Endothelial cell of umbilical vein (primary cell): ENCODE measurements around the gene ITSN1. TPM values are rescaled to one million over a fixed set of nuclear protein-coding genes. Genes with fewer than 3 reads are reported as not detected.

Experiments
- BruUV-seq: library from RNA; stranded (reverse); fragments of 400-500 nt; replicated peaks from 2 replicates; lab custom pipeline; 2021; lab: Mats Ljungman, UMichigan
- CTCF ChIA-PET: fragments of 300-600, 350-600 bp; sonication (Branson Sonifier 250); formaldehyde crosslinking; loops from one replicate; lab custom pipeline; 2021; ENCODE audit warnings: antibody characterized with exemption, inconsistent platforms; lab: Charles Lee
- POLR2A ChIA-PET: fragments of 300-600, 350-600 bp; sonication (Branson Sonifier 250); formaldehyde crosslinking; loops from one replicate; lab custom pipeline; 2021; ENCODE audit warnings: antibody characterized with exemption, inconsistent platforms; lab: Charles Lee
- DNase-seq: peaks from one replicate; pipeline ENCODE4 v3.0.0-alpha.2; 2011; ENCODE audit warnings: low read depth, low spot score
- FAIRE-seq: peaks from 2 replicates; lab custom pipeline; 2011; peaks lifted over from hg19 to GRCh38; lab: Jason Lieb, UNC
- H2AFZ ChIP-seq: 2 replicates; pipeline ENCODE4 v1.6.0; 2012; ENCODE audit warnings: low read depth, low read length, control low read depth, inconsistent platforms
- H3K27ac ChIP-seq: 2 replicates; pipeline ENCODE4 v1.5.1; 2011; ENCODE audit warnings: low read depth, mild to moderate bottlenecking, control low read depth, low read length, moderate library complexity; ENCODE audit not compliant: insufficient read depth
- H3K27me3 ChIP-seq, 2 experiments: 2 replicates each; pipeline versions ENCODE4 v1.6.0 to v1.6.1; 2011; ENCODE audit warnings: low read length in 2 of 2, mixed read lengths in 1 of 2; ENCODE audit not compliant: control insufficient read depth in 2 of 2, insufficient read depth in 2 of 2
- H3K36me3 ChIP-seq, 2 experiments: 2 replicates in 1 of 2; 3 replicates in 1 of 2; pipeline ENCODE4 v1.5.1; 2011; ENCODE audit warnings: low read length in 2 of 2, mild to moderate bottlenecking in 1 of 2, moderate library complexity in 1 of 2; ENCODE audit not compliant: control insufficient read depth in 2 of 2, insufficient read depth in 2 of 2; ENCODE audit errors: extremely low read depth in 1 of 2
- H3K4me1 ChIP-seq: 3 replicates; pipeline ENCODE4 v1.5.1; 2011; ENCODE audit warnings: mild to moderate bottlenecking, low read length; ENCODE audit not compliant: control insufficient read depth, insufficient read depth; ENCODE audit errors: extremely low read depth
- H3K4me2 ChIP-seq: 2 replicates; pipeline ENCODE4 v1.6.1; 2011; ENCODE audit warnings: low read length, control low read depth, mixed read lengths; ENCODE audit not compliant: insufficient read depth
- H3K4me3 ChIP-seq, 3 experiments: fragments of 200-600 bp in 1 of 3; sonication (generic), shearing (Covaris generic) in 1 of 3; replicated peaks in 1 of 3; 2 replicates each; pipeline ENCODE4 v1.5.1; 2011 to 2016; ENCODE audit warnings: control low read depth in 3 of 3, low read length in 3 of 3, mild to moderate bottlenecking in 2 of 3, inconsistent platforms in 1 of 3, low read depth in 1 of 3, moderate library complexity in 1 of 3; ENCODE audit not compliant: insufficient read depth in 1 of 3
- H3K79me2 ChIP-seq: 2 replicates; pipeline ENCODE4 v1.6.0; 2012; ENCODE audit warnings: low read length, inconsistent platforms; ENCODE audit not compliant: control insufficient read depth, insufficient read depth
- H3K9ac ChIP-seq: replicated peaks from 2 replicates; pipeline ENCODE3; 2011; ENCODE audit warnings: low read length, control low read depth; ENCODE audit not compliant: insufficient read depth; ENCODE audit errors: extremely low read depth
- H3K9me1 ChIP-seq: replicated peaks from 3 replicates; pipeline ENCODE4 v1.6.0; 2011; ENCODE audit warnings: mild to moderate bottlenecking, low read length; ENCODE audit not compliant: control insufficient read depth, insufficient read depth; ENCODE audit errors: extremely low read depth
- H3K9me3 ChIP-seq: replicated peaks from 2 replicates; pipeline ENCODE4 v1.5.1; 2012; ENCODE audit warnings: low read length, inconsistent platforms; ENCODE audit not compliant: control insufficient read depth, insufficient read depth
- H4K20me1 ChIP-seq: replicated peaks from 2 replicates; pipeline ENCODE3; 2011; ENCODE audit warnings: mild to moderate bottlenecking, low read length; ENCODE audit not compliant: control insufficient read depth, insufficient read depth; ENCODE audit errors: extremely low read depth
- CTCF ChIP-seq, 2 donors: IDR thresholded peaks; 1 replicate in 1 of 2; 2 replicates in 1 of 2; pipeline ENCODE4 v1.5.1; 2011; ENCODE audit warnings: low read length in 2 of 2, mild to moderate bottlenecking in 2 of 2, moderate library complexity in 2 of 2, control low read depth in 1 of 2, inconsistent platforms in 1 of 2, low read depth in 1 of 2; ENCODE audit not compliant: insufficient read depth in 1 of 2; ENCODE audit errors: extremely low read depth in 1 of 2
- GATA2 ChIP-seq: IDR thresholded peaks from 2 replicates; pipeline ENCODE4 v1.7.0; 2011; ENCODE audit warnings: low read depth, mild to moderate bottlenecking, moderate library complexity, mixed read lengths, low read length; ENCODE audit not compliant: insufficient read length, insufficient read depth
- MAX ChIP-seq: IDR thresholded peaks from 2 replicates; pipeline ENCODE4 v1.6.1; 2011; ENCODE audit not compliant: insufficient read depth, insufficient read length
- MYC ChIP-seq: IDR thresholded peaks from one replicate; pipeline ENCODE4 v1.6.1; 2011; ENCODE audit warnings: mild to moderate bottlenecking, low read depth, low read length
- POLR2AphosphoS5 ChIP-seq: IDR thresholded peaks from 2 replicates; pipeline ENCODE4 v1.6.1; 2012; ENCODE audit warnings: low read depth, mild to moderate bottlenecking, control low read depth, low read length, moderate library complexity; ENCODE audit not compliant: insufficient read depth
- dilution Hi-C: fragments of 300-500 bp; cut with MboI; formaldehyde crosslinking; loops from one replicate; pipeline ENCODE4 v1.15.0; 2019; ENCODE audit warnings: low sequenced_read_pairs; ENCODE audit not compliant: extremely low pct_ligation_motif_present
- intact Hi-C: fragments of 100-400 bp; cut with micrococcal nuclease; formaldehyde crosslinking; loops from one replicate; pipeline ENCODE4 v1.10.0; 2022
- polyA plus RNA-seq, 4 experiments: library from polyadenylated mRNA; depleted of rRNA in 3 of 4; stranded (reverse) in 3 of 4; unstranded in 1 of 4; fragments of >200 nt; gene quantifications; 2 replicates each; pipeline versions ENCODE4 v1.2.1 to v1.2.3, GENCODE V29; 2011 to 2012; ENCODE audit warnings: missing spikeins in 1 of 4
- total RNA-seq: library from RNA; stranded (reverse); gene quantifications from 2 replicates; pipeline ENCODE4 v1.2.3, GENCODE V29; 2021

ITSN1 gene
- total and polyA plus RNA-seq, 2 donors (not counting 3 experiments of a cell fraction or from before 2014, with no cell fraction given) = 72.2 to 86.8 TPM

GRCh38 chr21:33734818-33735217 is 92.5 kb downstream of the ITSN1 start:
- no peak overlapping the region for H3K9ac ChIP-seq
- ChIA-PET CTCF (interaction anchor here (0.9 to 1.8 kb wide), 6 partner anchors 18 to 154 kb away, joined by 3 to 8 read pairs (median 4); no protein-coding TSS in a partner anchor), POLR2A (no interaction called here)
- FAIRE-seq (no peak), DNase-seq (no peak)
- dilution Hi-C loops (no loop called here), intact Hi-C loops (no loop called here)
- H3K4me2 ChIP-seq = no peak overlapping the region
- H3K9me1 ChIP-seq = peaks cover 2% of the 10 kb centered on the region
- no peak overlapping the region for H3K4me3 ChIP-seq
- H2AFZ ChIP-seq = no peak overlapping the region
- H3K4me1 ChIP-seq = peaks cover 2% of the 10 kb centered on the region
- H4K20me1 ChIP-seq = no peaks in the 10 kb centered on the region
- H3K9me3 ChIP-seq = no peaks in the 10 kb centered on the region
- no peak overlapping the region for H3K27ac ChIP-seq
- H3K79me2 ChIP-seq = no peaks in the 10 kb centered on the region
- TF ChIP-seq POLR2AphosphoS5 = no peak
- TF ChIP-seq GATA2 = no peak
- TF ChIP-seq MAX = no peak
- H3K27me3 ChIP-seq = no peaks in the 10 kb centered on the region
- no peaks in the 10 kb centered on the region for H3K36me3 ChIP-seq
- BruUV-seq = no TSS peak

- FAIRE-seq (no peak), DNase-seq (no peak)
- H3K4me1 ChIP-seq = no peaks in the 10 kb centered on the region
- BruUV-seq = no TSS peak
- H3K36me3 ChIP-seq = no peaks in the 10 kb centered on the region
- H3K9me3 ChIP-seq = no peaks in the 10 kb centered on the region
- intact Hi-C loops = no loop called here
- peaks cover 2% of the 10 kb centered on the region for H3K79me2 ChIP-seq
- no peak overlapping the region for H2AFZ ChIP-seq
- H3K4me2 ChIP-seq = no peak overlapping the region
- TF ChIP-seq GATA2 (no peak), MAX (no peak), MYC (no peak), CTCF (IDR thresholded peaks at IDR 0.05; ENCODE audit: extremely low read depth in 1 of 2, insufficient read depth in 1 of 2, low read depth in 1 of 2, low read length in 2 of 2) (no peak)
- H3K4me3 ChIP-seq = no peak overlapping the region
- no peak overlapping the region for H3K27ac ChIP-seq
- no peaks in the 10 kb centered on the region for H3K27me3 ChIP-seq
- H4K20me1 ChIP-seq = no peaks in the 10 kb centered on the region
- CTCF ChIA-PET = interaction anchor here (1.0 to 1.1 kb wide), 2 partner anchors 8 to 50 kb away, joined by 3 read pairs; no protein-coding TSS in a partner anchor
- H3K9ac ChIP-seq = no peak overlapping the region
- dilution Hi-C loops = no loop called here
- POLR2A ChIA-PET = no interaction called here
- H3K9me1 ChIP-seq = peaks cover 2% of the 10 kb centered on the region
Measured at GRCh38 chr21:33736569-33736968, 94.3 kb downstream of the ITSN1 start.
